HG03442 (cell line): ENCODE measurements around the gene IKZF1.

Experiments used
- ATAC-seq: cut with Tn5 transposase; IDR thresholded peaks from one replicate; pipeline ENCODE4 v1.9.1; 2021; ENCODE audit warnings: mild to moderate bottlenecking, moderate library complexity; ENCODE audit not compliant: unreplicated experiment

IKZF1 gene

GRCh38 chr7:50282813-50283605 is 21.5 kb upstream of the IKZF1 start:
- ATAC-seq: no peak

- ATAC-seq: no peak
Observed at GRCh38 chr7:50283731-50284130, 20.8 kb upstream of the IKZF1 start.

- no peak for ATAC-seq
Observed at GRCh38 chr7:50284296-50284695, 20.2 kb upstream of the IKZF1 start.

- no peak for ATAC-seq
Observed at GRCh38 chr7:50285269-50285668, 19.2 kb upstream of the IKZF1 start.

- ATAC-seq: no peak
Observed at GRCh38 chr7:50287129-50287528, 17.4 kb upstream of the IKZF1 start.

- ATAC-seq: no peak
Observed at GRCh38 chr7:50292165-50292757, 12.3 kb upstream of the IKZF1 start.

GRCh38 chr7:50292763-50293162 is 11.8 kb upstream of the IKZF1 start:
- no peak for ATAC-seq

GRCh38 chr7:50293509-50294179 is 10.9 kb upstream of the IKZF1 start:
- ATAC-seq: peak; percentile 58

- no peak for ATAC-seq
Observed at GRCh38 chr7:50295133-50295532, 9.4 kb upstream of the IKZF1 start.

- no peak for ATAC-seq
Observed at GRCh38 chr7:50296799-50297198, 7.7 kb upstream of the IKZF1 start.

GRCh38 chr7:50298811-50299562 is 5.5 kb upstream of the IKZF1 start:
- no peak for ATAC-seq

GRCh38 chr7:50300336-50300735 is 4.2 kb upstream of the IKZF1 start:
- no peak for ATAC-seq

GRCh38 chr7:50302486-50303334 is 1.8 kb upstream of the IKZF1 start:
- no peak for ATAC-seq

- ATAC-seq: peak; percentile 26
Observed at GRCh38 chr7:50303335-50304128, 984 bp upstream of the IKZF1 start.

- peak; percentile 34 for ATAC-seq
Observed at GRCh38 chr7:50304911-50305582, 531 bp downstream of the IKZF1 start.

GRCh38 chr7:50305583-50306493 is 1.3 kb downstream of the IKZF1 start:
- ATAC-seq: no peak

- ATAC-seq: no peak
Observed at GRCh38 chr7:50306494-50307367, 2.2 kb downstream of the IKZF1 start.
